Natural killer cell (primary cell): Measurements from ENCODE around the gene ITGAV. TPM values are rescaled to one million over a fixed set of nuclear protein-coding genes. Genes with fewer than 3 reads are reported as not detected.

Experiments
- ATAC-seq, 3 donors: fragments of 150-1000 bp in 2 of 3; fragments of 200-7000 bp in 1 of 3; cut with Tn5 transposase; 1 replicate in 1 of 3; 2 replicates in 2 of 3; pipeline ENCODE4 v1.10.0; 2021; ENCODE audit warnings: mild to moderate bottlenecking in 2 of 3, moderate library complexity in 2 of 3
- DNase-seq, 2 donors: peaks; one replicate each; pipeline versions ENCODE4 v3.0.0 to v3.0.0-alpha.2; 2013 to 2021; ENCODE audit warnings: mixed read lengths in 1 of 2
- H3K27ac ChIP-seq: one replicate; pipeline ENCODE4 v1.5.1; 2013; ENCODE audit warnings: mild to moderate bottlenecking, low read length
- H3K27me3 ChIP-seq: one replicate; pipeline ENCODE4 v1.6.1; 2013; ENCODE audit warnings: low read length; ENCODE audit not compliant: control insufficient read depth, insufficient read depth
- H3K36me3 ChIP-seq: one replicate; pipeline ENCODE4 v1.6.1; 2013; ENCODE audit warnings: low read length; ENCODE audit not compliant: control insufficient read depth, insufficient read depth
- H3K4me1 ChIP-seq: one replicate; pipeline ENCODE4 v1.6.1; 2013; ENCODE audit warnings: low read length; ENCODE audit not compliant: control insufficient read depth, insufficient read depth
- H3K4me3 ChIP-seq: one replicate; pipeline ENCODE4 v1.5.1; 2013; ENCODE audit warnings: low read length
- H3K9me3 ChIP-seq: one replicate; pipeline ENCODE4 v1.6.1; 2013; ENCODE audit warnings: low read length; ENCODE audit not compliant: control insufficient read depth, insufficient read depth
- H3K27ac Mint-ChIP-seq, 2 donors: one replicate each; pipeline ENCODE4 v1.8.0; 2022; ENCODE audit warnings: mild to moderate bottlenecking in 2 of 2, mixed read lengths in 2 of 2, moderate library complexity in 1 of 2
- H3K27me3 Mint-ChIP-seq, 2 donors: one replicate each; pipeline ENCODE4 v1.8.0; 2022; ENCODE audit warnings: low read depth in 2 of 2, mixed read lengths in 2 of 2
- H3K36me3 Mint-ChIP-seq: one replicate; pipeline ENCODE4 v1.8.0; 2022; ENCODE audit warnings: mixed read lengths
- H3K4me1 Mint-ChIP-seq, 2 donors: one replicate each; pipeline ENCODE4 v1.8.0; 2022; ENCODE audit warnings: mixed read lengths in 2 of 2
- H3K4me3 Mint-ChIP-seq: one replicate; pipeline ENCODE4 v1.8.0; 2022; ENCODE audit warnings: mild to moderate bottlenecking, moderate library complexity, mixed read lengths
- H3K9me3 Mint-ChIP-seq, 2 donors: one replicate each; pipeline ENCODE4 v1.8.0; 2022; ENCODE audit warnings: mixed read lengths in 2 of 2
- WGBS: methylation state at CpG from one replicate; pipeline ENCODE4 v1.1.7; 2013; ENCODE audit warnings: missing lambda C conversion rate; ENCODE audit not compliant: insufficient coverage; 5-methylcytosine and 5-hydroxymethylcytosine counted together
- intact Hi-C: fragments of 100-400 bp; cut with micrococcal nuclease; formaldehyde crosslinking; loops from one replicate; pipeline ENCODE4 v1.14.2; 2022
- total RNA-seq, 4 donors: library from RNA; stranded (reverse); fragments of 120-200 nt in 1 of 4; gene quantifications; one replicate each; pipeline versions ENCODE4 v1.2.3 to v1.2.4, GENCODE V29; 2013 to 2022
- TF ChIP-seq, protein P1 (sequence below): fragments of 200-600 bp; IDR thresholded peaks from one replicate; pipeline ENCODE4 v1.8.0; 2022; ENCODE audit warnings: antibody characterized with exemption

The ITGAV gene
- total RNA-seq, 3 donors from 2014 or later (not counting 1 experiment from before 2014, with no cell fraction given) = 10.7 to 14.7 (median 12.0) TPM

- Histone ChIP-seq H3K4me1 (no peaks in the 10 kb centered on the region), H3K9me3 (no peaks in the 10 kb centered on the region), H3K27me3 (no peaks in the 10 kb centered on the region), H3K27ac (no peak overlapping the region), H3K4me3 (no peak overlapping the region), H3K36me3 (no peaks in the 10 kb centered on the region)
- TF ChIP-seq, protein P1, sequence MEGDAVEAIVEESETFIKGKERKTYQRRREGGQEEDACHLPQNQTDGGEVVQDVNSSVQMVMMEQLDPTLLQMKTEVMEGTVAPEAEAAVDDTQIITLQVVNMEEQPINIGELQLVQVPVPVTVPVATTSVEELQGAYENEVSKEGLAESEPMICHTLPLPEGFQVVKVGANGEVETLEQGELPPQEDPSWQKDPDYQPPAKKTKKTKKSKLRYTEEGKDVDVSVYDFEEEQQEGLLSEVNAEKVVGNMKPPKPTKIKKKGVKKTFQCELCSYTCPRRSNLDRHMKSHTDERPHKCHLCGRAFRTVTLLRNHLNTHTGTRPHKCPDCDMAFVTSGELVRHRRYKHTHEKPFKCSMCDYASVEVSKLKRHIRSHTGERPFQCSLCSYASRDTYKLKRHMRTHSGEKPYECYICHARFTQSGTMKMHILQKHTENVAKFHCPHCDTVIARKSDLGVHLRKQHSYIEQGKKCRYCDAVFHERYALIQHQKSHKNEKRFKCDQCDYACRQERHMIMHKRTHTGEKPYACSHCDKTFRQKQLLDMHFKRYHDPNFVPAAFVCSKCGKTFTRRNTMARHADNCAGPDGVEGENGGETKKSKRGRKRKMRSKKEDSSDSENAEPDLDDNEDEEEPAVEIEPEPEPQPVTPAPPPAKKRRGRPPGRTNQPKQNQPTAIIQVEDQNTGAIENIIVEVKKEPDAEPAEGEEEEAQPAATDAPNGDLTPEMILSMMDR = no peak
- Mint-ChIP-seq H3K4me3 (no peak overlapping the region), H3K9me3 (no peaks in the 10 kb centered on the region), H3K27me3 (peaks cover 0 to 5% of the 10 kb centered on the region in 2 donors), H3K27ac (no peak overlapping the region), H3K4me1 (no peaks in the 10 kb centered on the region), H3K36me3 (no peaks in the 10 kb centered on the region)
- 100% methylated on average over 3 of the region's 3 CpGs for WGBS
- ATAC-seq (no peak), DNase-seq (no peak)
- intact Hi-C loops = no loop called here
These were observed 46.2 kb upstream of the ITGAV start for GRCh38 chr2:186543561-186544131.

GRCh38 chr2:186544255-186544675 is 45.6 kb upstream of the ITGAV start:
- H3K9me3 ChIP-seq = no peaks in the 10 kb centered on the region
- DNase-seq (no peak), ATAC-seq (no peak)
- no peaks in the 10 kb centered on the region for H3K4me1 ChIP-seq
- no peak overlapping the region for H3K27ac ChIP-seq
- Mint-ChIP-seq H3K27me3 (peaks cover 0 to 5% of the 10 kb centered on the region in 2 donors), H3K36me3 (no peaks in the 10 kb centered on the region), H3K4me3 (no peak overlapping the region), H3K4me1 (no peaks in the 10 kb centered on the region), H3K9me3 (no peaks in the 10 kb centered on the region), H3K27ac (no peak overlapping the region)
- H3K4me3 ChIP-seq = no peak overlapping the region
- TF ChIP-seq, protein P1 = no peak
- H3K27me3 ChIP-seq = no peaks in the 10 kb centered on the region
- 94% methylated on average over 1 of the region's 1 CpG for WGBS
- no peaks in the 10 kb centered on the region for H3K36me3 ChIP-seq
- intact Hi-C loops = no loop called here

- no peak overlapping the region for H3K4me3 ChIP-seq
- 0% methylated on average over 1 of the region's 1 CpG for WGBS
- Mint-ChIP-seq H3K27me3 (peaks cover 0 to 7% of the 10 kb centered on the region in 2 donors), H3K9me3 (no peaks in the 10 kb centered on the region), H3K4me3 (no peak overlapping the region), H3K4me1 (no peaks in the 10 kb centered on the region), H3K36me3 (no peaks in the 10 kb centered on the region), H3K27ac (no peak overlapping the region)
- H3K27me3 ChIP-seq = no peaks in the 10 kb centered on the region
- H3K4me1 ChIP-seq = no peaks in the 10 kb centered on the region
- ATAC-seq (no peak), DNase-seq (no peak)
- no peaks in the 10 kb centered on the region for H3K9me3 ChIP-seq
- TF ChIP-seq, protein P1 = no peak
- no peaks in the 10 kb centered on the region for H3K36me3 ChIP-seq
- no peak overlapping the region for H3K27ac ChIP-seq
- intact Hi-C loops = no loop called here
These were observed 43.0 kb upstream of the ITGAV start for GRCh38 chr2:186546846-186547245.
